GM18873 (cell line): ENCODE results near the gene PPFIA1.
"Not testable (repeated sequence)": the region's sequence is repeated elsewhere in the genome, so short reads cannot be mapped to it uniquely, and the experiment has no call there.

Experiments used
- ATAC-seq: cut with Tn5 transposase; IDR thresholded peaks from one replicate; pipeline ENCODE4 v1.9.1; 2021; ENCODE audit warnings: mild to moderate bottlenecking, moderate library complexity, moderate number of reproducible peaks; ENCODE audit not compliant: unreplicated experiment, low FRiP score

PPFIA1 gene

DNA sequence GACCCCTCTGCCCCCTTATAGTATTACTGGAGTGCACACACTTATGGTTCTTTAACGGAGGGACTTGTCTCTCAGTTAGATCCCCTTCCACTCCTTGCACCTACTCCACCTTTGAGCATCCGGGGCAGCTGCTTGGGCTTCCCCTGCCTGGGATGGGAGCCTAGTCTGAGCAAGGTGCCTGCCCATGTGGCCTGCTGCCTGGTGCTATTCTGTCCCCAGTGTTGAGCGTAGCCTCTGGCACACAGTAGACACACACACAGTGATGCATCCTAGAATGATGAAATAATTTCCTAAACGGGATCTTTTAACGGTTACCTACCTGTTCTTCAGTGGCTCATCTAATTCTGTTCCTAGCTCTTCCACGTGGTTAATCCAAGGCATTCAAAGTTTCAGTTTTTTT, 22.4 kb downstream of the PPFIA1 start:
- ATAC-seq: no peak

DNA sequence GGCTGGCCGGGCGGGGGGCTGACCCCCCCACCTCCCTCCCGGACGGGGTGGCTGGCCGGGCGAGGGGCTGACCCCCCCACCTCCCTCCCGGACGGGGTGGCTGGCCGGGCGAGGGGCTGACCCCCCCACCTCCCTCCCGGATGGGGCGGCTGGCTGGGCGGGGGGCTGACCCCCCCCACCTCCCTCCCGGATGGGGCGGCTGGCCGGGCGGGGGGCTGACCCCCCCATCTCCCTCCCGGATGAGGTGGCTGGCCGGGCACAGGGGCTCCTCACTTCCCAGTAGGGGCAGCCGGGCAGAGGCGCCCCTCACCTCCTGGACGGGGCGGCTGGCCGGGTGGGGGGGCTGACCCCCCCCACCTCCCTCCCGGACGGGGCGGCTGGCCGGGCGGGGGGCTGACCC, 24.7 kb downstream of the PPFIA1 start:
- ATAC-seq: not testable (repeated sequence)

DNA sequence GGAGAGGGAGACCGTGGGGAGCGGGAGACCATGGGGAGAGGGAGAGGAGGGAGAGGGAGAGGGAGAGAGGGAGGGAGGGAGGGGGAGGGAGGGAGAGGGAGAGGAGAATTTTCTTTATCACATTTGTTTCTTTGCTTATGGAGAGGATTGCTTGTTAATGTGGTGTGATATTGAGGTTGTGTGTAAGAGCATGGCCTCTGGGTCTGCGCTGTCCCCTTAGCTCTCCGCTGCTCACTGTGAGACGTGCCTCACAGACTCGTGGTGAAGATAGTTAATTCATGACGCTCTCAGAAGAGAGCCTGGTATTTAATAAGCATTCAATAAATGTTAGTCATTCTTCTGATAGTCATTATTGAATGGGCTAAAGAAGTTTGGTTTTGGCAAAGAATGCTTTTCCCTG, 26.2 kb downstream of the PPFIA1 start:
- no peak for ATAC-seq

DNA sequence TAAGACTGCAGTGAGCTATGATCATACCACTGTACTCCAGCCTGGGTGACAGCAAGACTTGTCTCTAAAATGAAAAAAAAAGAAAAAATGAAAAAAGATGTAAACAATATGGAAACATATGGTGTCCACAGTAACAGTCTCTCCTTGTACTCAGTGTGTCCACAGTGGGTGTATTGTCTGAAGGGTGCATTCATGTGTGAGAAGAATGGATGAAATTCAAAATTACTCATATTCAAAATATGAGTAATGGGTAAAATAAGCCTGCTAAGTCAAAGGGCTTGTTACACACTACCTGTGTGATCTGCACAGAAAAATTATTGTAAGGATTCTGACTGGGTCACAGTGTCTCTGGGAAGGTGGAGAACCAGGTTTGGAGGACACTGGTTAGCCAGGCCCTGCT, 26.9 kb downstream of the PPFIA1 start:
- no peak for ATAC-seq

DNA sequence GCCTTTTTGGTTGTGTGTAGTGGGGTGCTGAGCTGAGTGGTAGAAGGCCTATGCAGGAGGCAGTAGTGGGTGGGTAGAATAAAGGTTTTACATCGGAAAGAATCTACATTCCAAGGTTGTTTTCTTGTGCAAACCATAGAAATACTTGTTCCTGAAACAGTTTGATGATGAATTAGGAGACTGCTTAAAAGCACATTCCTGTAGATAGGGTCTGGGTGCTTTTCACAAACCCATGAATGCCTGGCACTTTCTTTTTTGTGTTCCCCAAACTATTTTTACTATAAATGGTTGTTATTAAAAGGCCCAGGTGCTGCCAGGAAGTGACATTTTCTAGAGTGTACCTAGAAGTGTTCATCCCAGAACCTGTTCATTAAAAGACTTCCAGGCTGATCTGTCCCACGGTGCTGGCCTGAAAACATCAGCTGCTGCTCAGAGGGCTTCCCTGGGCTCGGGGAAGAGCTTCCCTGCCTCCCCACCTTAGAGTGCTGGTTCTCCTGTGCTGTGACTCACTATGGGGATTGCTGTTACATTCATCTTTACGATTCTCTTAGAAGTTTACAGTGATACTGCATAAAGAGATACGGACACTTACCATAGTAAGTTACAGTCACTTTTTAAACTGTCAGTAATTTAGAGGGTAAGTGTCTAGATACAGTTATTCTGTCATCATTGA, 27.9 kb downstream of the PPFIA1 start:
- ATAC-seq: no peak

DNA sequence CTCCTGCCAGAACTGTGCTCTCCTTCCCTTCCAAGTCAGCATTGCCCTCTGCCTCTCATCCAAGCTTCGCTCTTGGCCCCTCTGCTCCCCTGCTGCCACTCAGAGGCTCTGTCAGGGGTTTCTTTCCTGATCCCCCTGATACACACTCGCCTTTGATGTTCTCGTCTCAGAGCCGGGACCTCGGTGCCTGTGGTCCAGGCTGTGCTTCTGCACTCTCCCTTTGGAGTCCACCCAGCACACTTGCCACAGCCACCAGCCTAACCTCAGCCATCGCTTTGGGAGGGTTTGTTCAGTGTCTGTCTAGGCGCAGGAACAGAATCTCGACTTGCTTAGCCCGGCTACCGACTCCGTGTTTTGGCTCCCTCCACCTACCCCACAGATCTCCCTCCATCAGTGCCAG, 29.1 kb downstream of the PPFIA1 start:
- ATAC-seq: no peak

DNA sequence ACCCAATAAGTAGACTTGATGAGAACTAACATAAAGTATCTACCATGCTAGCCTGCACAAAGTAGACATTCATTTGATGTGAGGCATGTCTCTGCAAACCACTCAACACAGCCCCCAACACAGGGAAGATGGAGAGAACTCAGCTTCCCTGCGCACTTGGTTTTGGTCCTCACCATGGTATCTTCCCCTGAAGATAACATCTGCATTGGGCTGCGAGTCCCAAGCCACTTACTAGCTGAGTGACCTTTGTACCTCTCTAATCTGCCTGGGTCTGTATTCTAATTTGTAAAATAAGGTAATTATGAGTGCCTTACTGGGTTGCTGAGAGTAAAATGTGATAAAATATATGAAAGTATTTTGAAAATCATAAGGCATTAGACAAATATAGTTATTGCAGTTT, 30.7 kb downstream of the PPFIA1 start:
- ATAC-seq: no peak

DNA sequence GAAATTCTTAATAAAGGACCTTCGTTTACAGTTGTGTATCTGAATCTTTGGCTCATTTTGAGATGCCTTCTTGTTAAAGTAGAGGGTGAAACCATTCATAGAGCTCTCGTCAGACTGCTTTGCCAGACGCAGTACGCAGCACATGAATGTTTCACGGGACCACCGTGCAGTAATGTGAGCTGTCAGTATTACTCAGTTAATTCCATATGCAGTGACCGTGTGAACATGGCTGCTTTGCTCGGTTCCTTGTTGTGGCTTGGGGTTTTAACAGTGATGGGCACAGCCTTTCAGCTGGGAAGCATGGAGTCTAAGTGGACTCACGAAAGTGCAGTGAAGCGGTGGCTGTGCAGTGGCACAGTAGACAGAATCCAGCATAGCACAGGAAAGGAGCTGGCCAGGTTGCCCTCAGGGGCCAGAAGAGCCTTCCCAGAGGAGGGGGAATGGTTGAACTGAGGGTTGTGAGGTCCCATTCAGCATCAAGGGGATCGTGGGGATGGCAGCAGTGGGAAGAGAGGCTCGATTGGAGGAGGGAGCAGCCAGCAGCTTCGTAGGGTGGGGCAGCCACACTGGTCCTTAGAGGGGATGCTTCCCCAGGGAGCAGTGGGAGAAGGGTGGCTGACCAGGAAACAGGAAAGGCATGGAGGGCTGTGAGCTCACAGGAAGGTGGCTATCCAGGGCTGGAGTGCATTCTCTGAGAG, 31.4 kb downstream of the PPFIA1 start:
- ATAC-seq: no peak

DNA sequence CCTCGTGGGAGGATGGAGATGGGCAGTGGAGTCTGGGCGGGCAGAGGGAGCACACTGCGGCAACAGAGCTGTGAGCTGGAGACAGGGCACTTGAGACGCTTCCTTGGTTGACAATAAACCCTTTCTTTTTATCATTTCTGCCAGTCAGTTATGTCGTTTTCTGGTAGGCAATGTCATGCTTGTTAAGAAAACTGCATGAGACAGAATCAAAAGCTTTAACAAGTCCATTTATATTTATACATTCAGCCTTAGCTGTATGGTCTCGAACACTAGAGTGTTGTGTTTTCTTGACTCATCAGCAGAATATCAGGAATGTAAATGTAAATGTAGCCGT, 31.9 kb downstream of the PPFIA1 start:
- no peak for ATAC-seq

DNA sequence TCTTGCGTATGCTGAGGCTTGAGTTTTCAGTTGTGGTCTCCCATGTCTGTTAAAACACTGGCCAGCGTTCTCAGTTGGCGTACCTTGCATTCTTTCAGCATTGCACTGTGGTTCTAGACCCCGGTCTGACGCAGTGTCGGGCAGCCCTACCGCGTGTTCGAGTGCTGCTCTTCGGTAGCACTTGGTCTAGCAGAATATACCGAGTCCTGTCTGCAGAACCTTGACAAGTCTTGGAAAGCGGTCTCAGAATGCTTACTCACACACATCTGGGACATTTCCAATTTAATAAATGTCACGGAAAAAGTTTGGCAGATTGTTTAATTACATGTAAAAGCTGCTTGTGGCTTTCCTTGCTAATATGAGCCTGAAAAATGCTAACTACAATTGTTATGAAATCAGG, 32.6 kb downstream of the PPFIA1 start:
- no peak for ATAC-seq

DNA sequence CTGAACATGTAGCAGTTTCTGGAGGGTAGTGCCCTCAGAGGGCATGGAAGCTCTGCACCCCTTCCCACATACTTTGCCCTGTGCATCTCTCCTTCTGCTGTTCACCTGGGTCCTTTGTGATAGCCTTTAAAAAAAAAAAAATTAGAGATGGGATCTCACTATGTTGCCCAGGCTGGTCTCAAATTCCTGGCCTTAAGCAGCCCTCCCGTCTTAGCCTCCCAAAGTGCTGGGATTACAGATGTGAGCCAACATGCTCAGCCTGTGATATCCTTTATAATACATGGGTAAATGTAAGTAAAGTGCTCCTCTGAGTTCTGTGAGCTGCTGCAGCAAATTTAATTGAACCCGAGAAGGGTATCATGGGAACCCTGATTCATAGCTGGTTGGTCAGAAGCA, 33.7 kb downstream of the PPFIA1 start:
- ATAC-seq: no peak

DNA sequence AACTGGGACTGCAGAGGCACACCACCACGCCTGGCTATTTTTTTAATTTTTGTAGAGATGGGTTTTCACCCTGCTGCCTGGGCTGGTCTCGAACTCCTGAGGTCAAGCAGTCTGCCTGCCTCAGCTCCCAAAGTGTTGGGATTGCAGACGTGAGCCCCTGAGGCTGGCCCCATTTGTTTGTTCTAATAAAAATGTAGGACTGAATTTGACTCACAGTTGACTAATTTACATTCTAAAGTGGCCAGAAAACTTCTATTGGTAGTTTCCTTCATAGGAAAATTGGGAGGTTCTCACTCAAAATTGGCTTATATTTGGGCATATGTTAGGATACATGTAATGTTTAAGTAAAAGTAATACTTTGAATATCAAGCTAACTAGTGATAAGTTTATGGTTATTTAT, 35.0 kb downstream of the PPFIA1 start:
- no peak for ATAC-seq

DNA sequence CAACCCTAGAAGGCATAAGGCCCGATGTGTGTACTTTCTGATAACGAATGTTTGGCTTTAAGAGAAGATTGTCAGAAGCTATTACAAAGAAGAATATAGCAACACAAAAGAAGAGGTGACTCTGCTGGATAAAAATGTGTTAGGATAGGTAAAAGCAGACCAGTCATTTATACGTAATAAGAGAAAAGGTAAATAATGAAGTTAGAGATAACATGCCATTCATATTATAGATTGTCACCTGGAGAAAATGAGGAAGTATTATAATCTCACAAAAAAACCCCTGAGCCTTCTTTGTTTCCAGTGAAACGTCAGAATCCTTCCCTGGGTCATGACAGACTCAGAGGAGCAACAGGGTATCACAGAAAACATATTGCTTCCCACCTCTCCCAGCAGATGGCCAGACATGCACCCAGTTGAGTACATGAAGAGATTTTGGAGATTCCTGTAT, 36.1 kb downstream of the PPFIA1 start:
- ATAC-seq: no peak

DNA sequence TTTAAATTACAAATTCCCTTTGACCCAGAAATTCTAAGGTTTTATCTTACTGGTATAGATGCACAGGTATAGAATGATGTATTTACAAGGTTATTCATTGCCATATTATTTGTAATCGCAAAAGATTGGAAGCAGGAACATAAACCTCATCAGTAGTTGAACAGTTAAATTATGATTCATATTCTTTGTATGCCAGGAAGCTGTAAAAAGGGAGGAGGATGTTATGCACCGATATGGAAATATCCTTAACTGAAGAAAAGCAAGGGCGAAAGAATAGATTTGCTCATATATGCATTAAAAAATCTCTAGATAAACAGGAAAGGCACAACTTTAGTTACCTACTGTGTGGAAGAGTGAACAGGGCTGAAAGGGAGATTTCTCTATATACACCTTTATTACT, 36.7 kb downstream of the PPFIA1 start:
- no peak for ATAC-seq

DNA sequence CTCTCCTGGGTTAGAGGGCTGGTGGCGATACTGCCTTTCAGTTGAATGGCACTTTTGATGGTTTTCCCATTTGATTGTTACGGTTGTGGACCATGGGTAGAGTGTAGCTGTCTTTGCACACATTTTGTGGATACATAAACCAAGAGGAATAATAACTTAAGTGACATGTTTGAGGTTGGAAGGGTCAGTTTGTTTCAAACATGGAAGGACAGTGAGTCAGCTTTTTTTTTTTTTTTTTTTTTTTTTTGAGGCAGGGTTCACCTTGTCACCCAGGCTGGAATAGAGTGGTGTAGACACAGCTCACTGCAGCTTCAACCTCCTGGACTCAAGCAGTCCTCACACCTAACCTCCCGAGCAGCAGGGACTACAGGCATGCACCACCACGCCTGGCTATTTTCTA, 41.1 kb downstream of the PPFIA1 start:
- no peak for ATAC-seq

DNA sequence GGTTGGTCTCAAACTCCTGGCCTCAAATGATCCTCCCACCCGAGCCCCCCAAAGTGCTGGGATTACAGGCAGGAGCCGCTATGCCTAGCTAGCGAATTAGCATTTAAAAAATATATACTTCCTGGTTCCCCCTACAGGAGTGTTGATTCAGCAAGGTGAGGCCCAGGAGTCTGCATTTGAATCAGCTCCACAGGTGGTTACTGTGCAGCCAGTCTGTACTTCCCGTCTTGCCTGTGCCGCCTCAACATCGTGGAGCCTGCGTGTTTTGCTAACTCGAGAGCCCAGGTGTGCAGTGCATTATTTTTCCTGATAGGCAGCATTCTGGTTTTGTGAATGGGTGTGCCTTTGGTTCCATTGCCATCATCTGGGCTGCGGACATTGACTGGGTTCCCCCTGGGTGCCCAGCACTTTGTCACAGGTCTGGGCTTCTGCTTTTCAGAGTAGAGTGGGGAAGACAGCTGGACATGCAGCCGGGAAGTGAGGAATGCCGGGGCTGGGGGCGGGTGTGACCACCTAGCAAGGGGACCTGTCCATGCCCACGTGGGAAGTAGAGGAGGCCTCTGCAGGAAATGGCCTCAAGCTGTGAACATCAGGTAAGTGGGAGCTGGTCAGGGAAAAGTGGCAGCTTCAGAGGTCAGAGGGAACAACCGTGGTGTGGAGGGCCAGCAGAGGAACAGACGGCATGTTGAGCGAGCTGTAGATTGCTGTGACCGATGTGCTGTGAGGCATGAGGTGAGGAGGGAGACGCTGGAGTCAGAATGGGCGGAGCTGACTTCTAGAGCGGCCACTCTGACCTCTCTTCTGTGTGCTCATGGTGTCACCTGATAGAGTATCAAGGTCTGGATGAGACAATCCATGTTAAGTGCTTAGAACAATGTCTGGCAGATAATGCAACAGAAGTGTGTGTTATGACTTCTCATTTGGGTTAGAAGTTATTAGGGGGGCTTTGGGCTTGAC, 42.2 kb downstream of the PPFIA1 start:
- ATAC-seq: no peak

DNA sequence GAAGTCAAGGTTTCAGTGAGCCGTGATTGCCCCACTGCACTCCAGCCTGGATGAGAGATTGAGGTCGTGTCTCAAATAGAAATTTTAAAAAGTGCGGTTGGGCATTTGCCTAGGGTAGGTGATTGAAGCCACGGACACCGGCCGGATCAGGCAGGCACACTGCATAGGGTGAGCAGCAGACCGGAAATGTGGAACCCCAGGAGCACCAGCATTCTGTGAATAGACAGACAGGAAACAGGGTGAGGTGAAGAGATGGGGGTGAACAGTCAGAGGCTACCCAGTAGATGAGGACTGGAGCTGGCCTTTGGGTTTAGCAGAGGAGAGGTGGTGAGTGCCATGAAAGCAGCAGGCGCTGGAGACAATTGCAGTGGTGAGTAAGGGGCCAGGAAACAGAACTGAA, 43.5 kb downstream of the PPFIA1 start:
- no peak for ATAC-seq

DNA sequence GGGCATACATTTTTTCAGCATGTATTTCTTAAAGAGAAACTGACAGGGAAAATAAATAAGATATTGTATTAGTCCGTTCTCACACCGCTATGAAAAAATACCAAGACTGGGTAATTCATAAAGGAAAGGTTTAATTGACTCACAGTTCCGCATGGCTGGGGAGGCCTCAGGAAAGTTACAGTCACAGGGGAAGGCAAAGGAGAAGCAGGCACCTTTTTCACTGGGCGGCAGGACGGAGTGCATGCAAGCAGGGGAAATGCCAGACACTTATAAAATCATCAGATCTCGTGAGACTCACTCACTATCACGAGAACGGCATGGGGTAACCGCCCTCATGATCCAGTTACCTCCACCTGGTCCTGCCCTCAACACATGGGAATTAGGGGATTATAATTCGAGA, 44.2 kb downstream of the PPFIA1 start:
- no peak for ATAC-seq

DNA sequence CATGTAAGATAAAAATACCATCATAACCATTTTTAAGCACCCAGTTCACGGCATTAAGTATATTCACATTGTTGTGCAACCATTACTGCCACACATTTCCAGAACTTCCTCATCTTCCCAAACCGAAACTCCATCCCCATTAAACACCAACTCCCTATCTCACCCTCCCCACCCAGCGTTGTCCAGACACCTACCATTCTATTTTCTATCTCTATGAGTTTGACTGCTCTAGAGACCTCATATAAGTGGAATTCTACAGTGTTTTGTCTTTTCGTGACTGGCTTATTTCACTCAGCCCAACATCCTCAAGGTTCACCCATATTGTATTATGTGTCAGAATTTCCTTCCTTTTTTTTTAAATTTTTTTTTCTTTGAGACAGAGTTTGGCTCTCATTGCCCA, 45.2 kb downstream of the PPFIA1 start:
- ATAC-seq: no peak

DNA sequence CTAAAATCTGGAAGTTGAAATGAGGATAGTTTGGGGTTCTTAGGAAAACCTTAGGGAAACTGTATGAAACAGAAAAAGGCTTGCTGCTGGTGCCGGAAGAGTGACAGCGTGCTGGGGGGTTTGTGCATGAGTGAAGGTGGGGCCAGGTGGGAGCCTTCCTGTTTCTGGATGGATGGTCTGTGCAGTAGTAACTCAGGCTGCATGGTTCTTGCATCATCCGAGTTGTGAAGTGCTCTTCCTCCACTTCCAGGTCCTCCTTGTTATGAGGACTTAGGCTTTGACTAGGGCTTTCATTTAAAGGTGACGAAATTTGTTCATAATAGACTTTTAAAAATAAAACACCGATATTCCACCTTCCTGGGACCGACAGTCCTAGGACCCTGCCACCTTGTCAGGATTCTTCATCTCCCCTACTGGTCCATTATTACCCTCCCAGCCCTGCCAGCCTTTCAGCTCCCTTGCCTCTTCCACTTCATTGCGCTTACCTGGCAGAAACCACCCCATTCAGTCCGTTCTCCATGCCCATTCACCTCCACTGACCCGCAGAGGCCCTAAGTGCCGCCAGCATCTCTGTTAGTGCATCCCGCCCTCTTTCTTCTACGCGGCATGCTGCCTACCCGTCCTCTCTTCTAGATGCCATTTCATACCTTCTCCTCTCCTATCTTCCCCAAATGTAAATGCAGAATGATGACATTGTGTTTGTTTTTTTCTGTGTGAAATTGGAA, 47.3 kb downstream of the PPFIA1 start:
- ATAC-seq: no peak
